ENCODE measurements around the gene TIMM8B. TPM values are rescaled to one million over a fixed set of nuclear protein-coding genes. Genes with fewer than 3 reads are reported as not detected.

The TIMM8B gene
- total and polyA plus RNA-seq, 8 donors = 12.7 to 49.4 (median 19.1) TPM

- H3K4me3 ChIP-seq = no peak overlapping the region
- ATAC-seq = no peak
- no peaks in the 10 kb centered on the region for H3K27me3 ChIP-seq
- H3K4me1 ChIP-seq = no peaks in the 10 kb centered on the region
- TF ChIP-seq CTCF (IDR thresholded peaks at IDR 0.05) = no peak
- no peaks in the 10 kb centered on the region for H3K9me3 ChIP-seq
- WGBS, 2 donors = 72 to 84% methylated on average over 5 of the region's 5 CpGs
- no peak for DNase-seq
- H3K36me3 ChIP-seq = no peaks in the 10 kb centered on the region
- FAIRE-seq = no peak
- intact Hi-C loops (cut with DNase I) = no loop called here
- no peak overlapping the region for H3K27ac ChIP-seq
Observed at GRCh38 chr11:112115386-112115785, 28.8 kb upstream of the TIMM8B start.

GRCh38 chr11:112114460-112114859 lies 27.9 kb upstream of the TIMM8B start:
- H3K27ac ChIP-seq = no peak overlapping the region
- TF ChIP-seq CTCF (IDR thresholded peaks at IDR 0.05) = no peak
- H3K36me3 ChIP-seq = no peaks in the 10 kb centered on the region
- FAIRE-seq (no peak), DNase-seq (no peak), ATAC-seq (no peak)
- H3K27me3 ChIP-seq = no peaks in the 10 kb centered on the region
- 93 to 94% methylated on average over 2 of the region's 2 CpGs for WGBS, 2 donors
- H3K9me3 ChIP-seq = no peaks in the 10 kb centered on the region
- H3K4me1 ChIP-seq = no peaks in the 10 kb centered on the region
- no peak overlapping the region for H3K4me3 ChIP-seq
- intact Hi-C loops (cut with DNase I) = no loop called here

- ATAC-seq = peak; percentile 77 to 92 (median 89)
- no peaks in the 10 kb centered on the region for H3K36me3 ChIP-seq
- H3K4me3 ChIP-seq = no peak overlapping the region
- TF ChIP-seq CTCF (IDR thresholded peaks at IDR 0.05) = peak; percentile 8 to 57 (median 54)
- no peaks in the 10 kb centered on the region for H3K9me3 ChIP-seq
- no peak for FAIRE-seq
- no peaks in the 10 kb centered on the region for H3K4me1 ChIP-seq
- intact Hi-C loops (cut with DNase I) = no loop called here
- 45 to 48% methylated on average over 6 of the region's 6 CpGs for WGBS, 2 donors
- H3K27ac ChIP-seq = no peak overlapping the region
- H3K27me3 ChIP-seq = no peaks in the 10 kb centered on the region
- DNase-seq = no peak
Observed at GRCh38 chr11:112113539-112114457, 27.2 kb upstream of the TIMM8B start.

GRCh38 chr11:112106070-112106469 lies 19.5 kb upstream of the TIMM8B start:
- FAIRE-seq (no peak), ATAC-seq (no peak), DNase-seq (no peak)
- H3K4me3 ChIP-seq = no peak overlapping the region
- H3K36me3 ChIP-seq = no peaks in the 10 kb centered on the region
- TF ChIP-seq CTCF (IDR thresholded peaks at IDR 0.05) = no peak
- H3K27me3 ChIP-seq = no peaks in the 10 kb centered on the region
- WGBS, 2 donors = 92 to 93% methylated on average over 8 of the region's 8 CpGs
- no peaks in the 10 kb centered on the region for H3K4me1 ChIP-seq
- no peaks in the 10 kb centered on the region for H3K9me3 ChIP-seq
- no peak overlapping the region for H3K27ac ChIP-seq
- intact Hi-C loops (cut with DNase I) = no loop called here

GRCh38 chr11:112103446-112103845 lies 16.9 kb upstream of the TIMM8B start:
- FAIRE-seq (no peak), ATAC-seq (no peak), DNase-seq (no peak)
- no peaks in the 10 kb centered on the region for H3K36me3 ChIP-seq
- intact Hi-C loops (cut with DNase I) = no loop called here
- H3K27me3 ChIP-seq = no peaks in the 10 kb centered on the region
- no peak for TF ChIP-seq CTCF (IDR thresholded peaks at IDR 0.05)
- H3K4me3 ChIP-seq = no peak overlapping the region
- no peaks in the 10 kb centered on the region for H3K4me1 ChIP-seq
- 89 to 94% methylated on average over 6 of the region's 6 CpGs for WGBS, 2 donors
- no peak overlapping the region for H3K27ac ChIP-seq
- no peaks in the 10 kb centered on the region for H3K9me3 ChIP-seq

Data from pancreas (tissue), 10 donors.